GM21447 (cell line): ENCODE results near the gene TKFC.
A peak's percentile ranks its signal among the peaks of the same experiment; 100 is the strongest.

Experiments
- ATAC-seq: cut with Tn5 transposase; IDR thresholded peaks from one replicate; pipeline ENCODE4 v1.9.1; 2021; ENCODE audit not compliant: unreplicated experiment

Gene TKFC

GRCh38 chr11:61343792-61344745, 11.0 kb downstream of the TKFC start:
- ATAC-seq, result no peak

DNA sequence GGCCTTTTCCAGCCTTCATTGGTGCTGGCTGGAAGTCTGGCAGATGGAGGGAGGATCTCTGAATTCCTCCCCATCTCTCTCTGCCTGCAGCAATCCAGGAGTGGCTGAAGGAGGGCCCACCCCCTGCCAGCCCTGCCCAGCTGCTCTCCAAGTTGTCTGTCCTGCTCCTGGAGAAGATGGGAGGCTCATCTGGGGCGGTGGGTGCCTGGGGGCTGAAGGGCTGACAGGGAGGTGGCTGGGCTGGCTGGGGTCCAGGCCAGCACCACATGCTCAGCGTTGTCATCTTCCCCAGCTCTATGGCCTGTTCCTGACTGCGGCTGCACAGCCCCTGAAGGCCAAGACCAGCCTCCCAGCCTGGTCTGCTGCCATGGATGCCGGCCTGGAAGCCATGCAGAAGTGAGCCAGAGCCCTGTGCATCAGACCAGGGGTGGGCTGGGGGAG, 12.2 kb downstream of the TKFC start:
- no peak for ATAC-seq

- no peak for ATAC-seq
These were observed 13.2 kb downstream of the TKFC start for GRCh38 chr11:61345954-61346843.

- no peak for ATAC-seq
These were observed 15.0 kb downstream of the TKFC start for GRCh38 chr11:61347916-61348461.

- ATAC-seq, result no peak
These were observed 16.2 kb downstream of the TKFC start for GRCh38 chr11:61349189-61349751.

DNA sequence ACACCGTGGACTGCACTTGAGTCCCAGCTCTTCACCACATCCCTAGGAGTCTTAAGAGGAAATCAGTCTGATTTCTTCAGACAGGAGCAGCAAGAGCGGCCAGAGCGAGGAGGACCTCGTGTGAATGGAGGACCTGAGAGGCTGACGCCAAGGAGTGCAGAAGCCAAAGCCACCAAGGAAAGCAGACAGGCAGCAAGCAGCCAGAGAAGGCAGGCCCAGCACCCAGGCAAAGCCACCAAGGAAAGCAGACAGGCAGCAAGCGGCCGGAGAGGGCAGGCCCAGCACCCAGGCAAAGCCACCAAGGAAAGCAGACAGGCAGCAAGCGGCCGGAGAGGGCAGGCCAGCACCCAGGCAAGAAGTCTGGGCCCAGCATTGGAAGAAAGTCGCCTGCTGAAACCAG, 16.9 kb downstream of the TKFC start:
- ATAC-seq, result no peak

GRCh38 chr11:61350336-61350735, 17.3 kb downstream of the TKFC start:
- no peak for ATAC-seq

- ATAC-seq, result no peak
These were observed 17.8 kb downstream of the TKFC start for GRCh38 chr11:61350803-61351202.

DNA sequence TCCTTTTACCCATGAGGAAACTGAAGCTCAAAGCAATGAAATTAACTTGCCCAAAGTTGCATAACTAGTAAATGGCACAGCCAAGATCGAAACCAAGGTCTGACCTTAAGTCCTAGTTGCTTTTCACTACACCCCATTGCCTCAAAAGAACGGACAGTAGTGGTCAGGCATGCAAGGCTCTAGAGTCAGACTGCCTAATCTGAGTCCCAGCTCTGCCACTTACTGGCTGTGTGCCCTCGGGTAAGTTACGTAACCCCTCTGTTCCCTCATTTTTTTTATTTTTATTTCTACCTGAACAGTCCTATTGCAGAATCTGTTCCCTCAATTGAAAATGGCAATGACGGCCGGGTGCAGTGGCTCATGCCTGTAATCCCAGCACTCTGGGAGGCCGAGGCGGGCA, 19.0 kb downstream of the TKFC start:
- ATAC-seq, result no peak

- no peak for ATAC-seq
These were observed 20.4 kb downstream of the TKFC start for GRCh38 chr11:61353131-61354067.

- ATAC-seq, result no peak
These were observed 21.2 kb downstream of the TKFC start for GRCh38 chr11:61354208-61354607.

DNA sequence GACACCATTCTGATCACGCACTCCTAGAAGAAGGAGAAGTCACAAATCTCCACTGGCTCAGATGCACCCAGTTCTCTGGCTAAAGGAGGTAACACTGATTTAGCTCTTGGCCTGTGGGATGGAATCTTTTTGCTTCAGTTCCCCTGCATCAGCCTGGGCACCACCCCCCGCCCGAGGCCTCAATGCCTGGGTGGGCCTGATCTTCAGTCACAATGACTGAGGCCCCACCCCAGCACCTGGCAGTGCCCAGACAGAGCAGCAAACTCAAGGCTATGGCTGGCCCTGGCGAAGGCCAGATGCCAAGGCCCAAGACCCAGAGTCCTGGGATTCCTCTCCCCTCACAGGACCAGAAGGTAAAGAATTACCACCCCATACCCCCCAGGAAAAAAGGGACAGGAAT, 23.7 kb downstream of the TKFC start:
- no peak for ATAC-seq

GRCh38 chr11:61357233-61357893, 24.3 kb downstream of the TKFC start:
- peak; percentile 53 for ATAC-seq

DNA sequence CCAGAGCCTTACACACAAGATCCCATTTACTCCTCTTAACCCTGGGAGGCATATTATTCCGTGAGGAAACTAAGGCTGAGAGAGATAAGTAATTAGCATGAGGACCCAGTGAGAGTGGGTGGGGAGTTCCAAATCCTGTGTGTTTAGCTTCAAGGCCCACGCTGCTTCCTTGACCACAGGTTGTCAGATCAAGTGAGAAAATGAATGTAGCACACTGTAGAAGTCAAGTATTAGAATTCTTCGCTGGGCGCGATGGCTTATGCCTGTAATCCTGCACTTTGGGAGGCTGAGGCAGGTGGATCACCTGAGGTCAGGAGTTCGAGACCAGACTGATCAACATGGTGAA, 24.8 kb downstream of the TKFC start:
- ATAC-seq, result no peak

DNA sequence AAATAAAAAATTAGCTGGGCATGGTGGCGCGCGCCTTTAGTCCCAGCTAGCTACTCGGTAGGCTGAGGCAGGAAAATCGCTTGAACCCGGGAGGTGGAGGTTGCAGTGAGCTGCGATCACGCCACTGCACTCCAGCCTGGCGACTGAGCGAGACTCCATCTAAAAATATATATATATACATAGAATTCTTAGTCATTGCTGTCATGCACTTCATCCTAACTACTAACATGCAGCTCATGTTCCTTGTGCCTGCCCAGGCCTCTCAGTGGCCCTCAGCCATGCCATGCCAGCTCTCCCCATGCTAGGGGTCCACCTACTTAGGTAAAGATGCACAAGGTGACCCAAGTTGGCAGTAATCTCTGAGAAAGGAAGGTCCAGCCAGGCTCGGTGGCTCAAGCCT, 25.5 kb downstream of the TKFC start:
- ATAC-seq, result no peak

DNA sequence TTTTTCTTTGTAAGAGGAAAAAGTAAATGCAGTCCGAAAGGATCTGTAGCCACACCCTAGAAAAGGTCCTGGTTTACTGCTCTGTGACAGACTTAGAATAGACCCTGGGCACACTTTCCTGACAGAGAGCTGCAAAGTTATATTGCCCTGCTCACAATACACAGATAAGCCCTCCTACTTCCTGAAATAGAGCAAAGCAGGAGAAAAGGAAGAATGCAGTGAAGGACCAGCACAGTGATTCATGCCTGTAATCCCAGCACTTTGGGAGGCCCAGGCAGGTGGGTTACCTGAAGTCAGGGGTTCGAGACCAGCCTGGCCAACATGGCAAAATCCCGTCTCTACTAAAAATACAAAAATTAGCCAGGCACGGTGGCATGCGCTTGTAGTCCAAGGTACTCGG, 26.5 kb downstream of the TKFC start:
- ATAC-seq, result no peak

DNA sequence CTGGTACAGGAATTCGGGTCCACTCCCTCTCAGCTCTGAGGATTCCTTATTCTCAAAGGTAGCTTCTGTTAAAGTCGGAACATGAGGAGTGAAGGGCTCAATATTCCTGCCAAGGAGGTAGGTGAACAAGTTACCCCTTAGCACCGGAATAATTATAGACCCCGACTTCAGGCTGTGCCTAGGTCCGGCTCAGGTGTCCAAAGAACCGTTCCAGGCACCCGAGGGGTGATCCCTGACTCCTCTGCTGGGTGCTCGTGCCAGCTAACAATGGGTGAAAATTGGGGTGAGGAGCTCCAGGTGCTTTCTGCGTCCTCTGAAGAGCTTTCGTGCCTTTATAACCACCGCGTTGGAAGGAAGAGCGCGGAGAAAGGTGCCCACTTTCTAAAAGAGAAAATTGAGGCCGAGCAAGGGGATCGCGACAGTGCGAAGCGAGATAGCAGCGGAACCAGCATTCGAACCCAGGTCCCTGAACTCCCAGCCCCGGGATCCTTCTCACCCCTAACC, 28.3 kb downstream of the TKFC start:
- no peak for ATAC-seq

DNA sequence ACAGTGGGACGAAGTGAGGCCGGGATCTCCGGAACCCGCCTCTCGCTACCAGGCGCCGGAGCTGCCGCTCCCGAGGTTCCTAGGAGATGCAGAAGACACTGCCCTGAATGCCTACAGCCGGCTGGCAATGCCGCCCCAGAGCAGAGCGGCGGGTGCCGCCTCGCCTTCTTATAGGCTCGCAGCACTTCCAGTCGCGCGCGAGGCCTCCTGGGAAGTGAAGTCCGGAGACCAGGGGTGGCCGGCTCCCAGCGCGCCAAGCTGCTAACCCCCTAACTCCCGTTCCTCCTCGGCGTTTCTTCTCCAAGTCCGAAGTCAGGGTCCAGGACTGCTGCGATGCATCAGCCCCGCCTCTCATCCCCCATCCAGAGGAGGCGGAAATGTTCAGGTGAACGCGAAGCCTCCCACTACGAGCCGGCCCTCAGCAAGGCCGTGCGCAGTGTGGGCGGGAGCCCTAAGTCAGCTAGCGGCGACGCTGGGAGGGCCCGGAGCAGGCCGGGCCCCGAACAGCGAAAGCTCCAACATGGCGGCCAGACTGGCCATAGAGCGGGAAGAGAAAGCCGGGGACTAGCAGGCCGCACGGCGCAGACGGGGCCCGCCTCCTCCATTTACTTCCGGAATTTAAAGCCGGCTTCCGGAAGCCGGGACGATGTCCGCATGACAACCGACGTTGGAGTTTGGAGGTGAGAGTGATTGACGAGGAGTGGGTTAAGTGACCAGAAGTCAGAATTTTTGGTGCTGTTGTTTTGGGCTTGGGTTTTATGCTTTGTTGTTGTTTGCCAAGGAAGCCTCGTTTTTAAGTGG, 28.9 kb downstream of the TKFC start, which contains the start of the genes CYB561A3 and TMEM138:
CYB561A3 (minus strand) TSS at position 142 of the 801 bp plus-strand sequence. CDS start 5,169 bp downstream, outside the sequence.
TMEM138 (plus strand) TSS at position 634 of the 801 bp plus-strand sequence. CDS start 2,017 bp downstream, outside the sequence.
- ATAC-seq, result peak; percentile 75
